Measurements from ENCODE around the gene CFAP46.

DNA sequence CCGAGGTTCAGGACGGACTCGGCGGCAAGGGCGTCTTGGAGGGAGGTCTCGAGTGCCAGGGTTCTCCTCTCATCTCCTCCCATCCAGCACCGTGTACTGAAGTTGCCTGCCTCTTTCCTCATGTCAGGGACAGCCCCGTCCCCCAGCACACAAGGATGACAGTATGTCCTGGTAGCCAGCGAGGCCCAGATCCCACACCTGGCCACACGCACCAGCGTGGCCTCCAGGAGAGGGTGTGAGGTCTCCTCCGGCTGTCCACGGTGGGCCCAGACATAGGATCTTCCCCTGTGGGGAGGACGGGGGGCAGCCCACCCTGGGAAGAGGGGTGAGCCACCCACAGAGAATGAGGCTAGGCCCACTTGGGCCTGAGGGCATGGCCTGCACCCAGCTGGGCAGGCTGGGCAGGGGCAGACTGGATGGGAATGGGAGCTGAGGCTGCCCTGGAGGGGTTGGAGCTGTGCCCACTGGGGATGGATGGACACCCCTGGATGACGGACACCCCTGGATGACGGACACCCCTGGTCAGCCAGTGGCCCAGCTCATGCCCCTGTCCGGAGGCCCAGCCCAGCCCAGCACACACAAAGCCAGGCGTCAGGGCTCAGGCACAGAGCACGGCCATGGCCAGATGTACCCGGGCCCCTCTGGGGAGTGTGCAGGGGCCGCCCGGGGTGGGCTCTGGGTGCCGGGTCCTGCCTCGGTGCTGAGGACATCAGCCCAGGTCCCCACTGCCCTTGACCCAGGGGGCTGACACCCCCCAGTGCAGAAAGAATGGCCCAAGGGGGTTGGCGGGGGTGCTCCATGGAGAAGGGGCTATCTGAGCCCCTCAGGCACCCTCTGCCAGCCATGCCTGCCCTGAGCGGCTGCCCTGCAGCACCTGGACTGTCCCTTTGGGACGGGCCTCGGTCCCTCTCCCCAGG lies 30.9 kb upstream of the CFAP46 start:
- TF ChIP-seq, protein P1, sequence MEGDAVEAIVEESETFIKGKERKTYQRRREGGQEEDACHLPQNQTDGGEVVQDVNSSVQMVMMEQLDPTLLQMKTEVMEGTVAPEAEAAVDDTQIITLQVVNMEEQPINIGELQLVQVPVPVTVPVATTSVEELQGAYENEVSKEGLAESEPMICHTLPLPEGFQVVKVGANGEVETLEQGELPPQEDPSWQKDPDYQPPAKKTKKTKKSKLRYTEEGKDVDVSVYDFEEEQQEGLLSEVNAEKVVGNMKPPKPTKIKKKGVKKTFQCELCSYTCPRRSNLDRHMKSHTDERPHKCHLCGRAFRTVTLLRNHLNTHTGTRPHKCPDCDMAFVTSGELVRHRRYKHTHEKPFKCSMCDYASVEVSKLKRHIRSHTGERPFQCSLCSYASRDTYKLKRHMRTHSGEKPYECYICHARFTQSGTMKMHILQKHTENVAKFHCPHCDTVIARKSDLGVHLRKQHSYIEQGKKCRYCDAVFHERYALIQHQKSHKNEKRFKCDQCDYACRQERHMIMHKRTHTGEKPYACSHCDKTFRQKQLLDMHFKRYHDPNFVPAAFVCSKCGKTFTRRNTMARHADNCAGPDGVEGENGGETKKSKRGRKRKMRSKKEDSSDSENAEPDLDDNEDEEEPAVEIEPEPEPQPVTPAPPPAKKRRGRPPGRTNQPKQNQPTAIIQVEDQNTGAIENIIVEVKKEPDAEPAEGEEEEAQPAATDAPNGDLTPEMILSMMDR (IDR thresholded peaks at IDR 0.05), result no peak
- TF ChIP-seq POLR2A (IDR thresholded peaks at IDR 0.05), result no peak

Data from Peyer's patch (tissue), 4 donors.